Nephron (organoid): ENCODE results near the gene CAB39.

Experiments used
- H3K27ac Mint-ChIP-seq, 3 experiments: 2 replicates each; pipeline ENCODE4 v1.8.0; 2020; ENCODE audit warnings: mixed read lengths in 3 of 3, mild to moderate bottlenecking in 2 of 3, moderate library complexity in 1 of 3
- H3K27me3 Mint-ChIP-seq: 2 replicates; pipeline ENCODE4 v1.8.0; 2021; ENCODE audit warnings: low read depth, mild to moderate bottlenecking, moderate library complexity, mixed read lengths
- H3K36me3 Mint-ChIP-seq: 2 replicates; pipeline ENCODE4 v1.8.0; 2020; ENCODE audit warnings: low read depth, mixed read lengths
- H3K4me1 Mint-ChIP-seq: 2 replicates; pipeline ENCODE4 v1.8.0; 2020; ENCODE audit warnings: mixed read lengths
- H3K4me3 Mint-ChIP-seq, 3 experiments: 2 replicates each; pipeline ENCODE4 v1.8.0; 2020; ENCODE audit warnings: mild to moderate bottlenecking in 3 of 3, mixed read lengths in 3 of 3, moderate library complexity in 2 of 3
- H3K9me3 Mint-ChIP-seq: 2 replicates; pipeline ENCODE4 v1.8.0; 2020; ENCODE audit warnings: mixed read lengths
- CTCF ChIP-seq, 3 experiments: fragments of 200-600 bp; sonication (generic); IDR thresholded peaks; one replicate each; pipeline ENCODE4 v1.5.0; 2021; ENCODE audit warnings: antibody characterized with exemption in 3 of 3; ENCODE audit not compliant: unreplicated experiment in 3 of 3

Gene CAB39

GRCh38 chr2:230672836-230673235 is 39.8 kb upstream of the CAB39 start:
- no peak for TF ChIP-seq CTCF (IDR thresholded peaks at IDR 0.05; ENCODE audit: unreplicated experiment in 3 of 3)

GRCh38 chr2:230674401-230674800 is 38.2 kb upstream of the CAB39 start:
- no peak overlapping the region for H3K4me3 Mint-ChIP-seq
- H3K36me3 Mint-ChIP-seq = no peaks in the 10 kb centered on the region
- no peak for TF ChIP-seq CTCF (IDR thresholded peaks at IDR 0.05; ENCODE audit: unreplicated experiment in 3 of 3)
- no peak overlapping the region for H3K27ac Mint-ChIP-seq
- peaks cover 3% of the 10 kb centered on the region for H3K9me3 Mint-ChIP-seq
- H3K4me1 Mint-ChIP-seq = peaks cover 46% of the 10 kb centered on the region
- H3K27me3 Mint-ChIP-seq = peaks cover 9% of the 10 kb centered on the region

More at GRCh38 chr2:230672836-230673235, 39.8 kb upstream of the CAB39 start:
- Mint-ChIP-seq H3K27ac (peak overlapping the region; percentile 20 to 84 (median 54)), H3K27me3 (peaks cover 12% of the 10 kb centered on the region), H3K4me1 (peaks cover 62% of the 10 kb centered on the region), H3K36me3 (no peaks in the 10 kb centered on the region), H3K4me3 (peak overlapping the region in 1 of 3 experiments; percentile 70), H3K9me3 (peaks cover 3% of the 10 kb centered on the region)

GRCh38 chr2:230674966-230675672 is 37.5 kb upstream of the CAB39 start:
- Mint-ChIP-seq H3K27me3 (peaks cover 9% of the 10 kb centered on the region), H3K36me3 (no peaks in the 10 kb centered on the region), H3K4me3 (no peak overlapping the region), H3K27ac (no peak overlapping the region), H3K9me3 (peaks cover 3% of the 10 kb centered on the region), H3K4me1 (peaks cover 39% of the 10 kb centered on the region)
- no peak for TF ChIP-seq CTCF (IDR thresholded peaks at IDR 0.05; ENCODE audit: unreplicated experiment in 3 of 3)

GRCh38 chr2:230676546-230676945 is 36.1 kb upstream of the CAB39 start:
- Mint-ChIP-seq H3K27me3 (peaks cover 6% of the 10 kb centered on the region), H3K36me3 (no peaks in the 10 kb centered on the region), H3K4me3 (no peak overlapping the region), H3K27ac (no peak overlapping the region), H3K4me1 (peaks cover 30% of the 10 kb centered on the region), H3K9me3 (peaks cover 3% of the 10 kb centered on the region)
- no peak for TF ChIP-seq CTCF (IDR thresholded peaks at IDR 0.05; ENCODE audit: unreplicated experiment in 3 of 3)

GRCh38 chr2:230677201-230677946 is 35.3 kb upstream of the CAB39 start:
- Mint-ChIP-seq H3K9me3 (peaks cover 3% of the 10 kb centered on the region), H3K36me3 (no peaks in the 10 kb centered on the region), H3K4me1 (peaks cover 29% of the 10 kb centered on the region)

More at GRCh38 chr2:230677201-230677946, 35.3 kb upstream of the CAB39 start:
- peaks cover 8% of the 10 kb centered on the region for H3K27me3 Mint-ChIP-seq
- no peak overlapping the region for H3K27ac Mint-ChIP-seq
- no peak for TF ChIP-seq CTCF (IDR thresholded peaks at IDR 0.05; ENCODE audit: unreplicated experiment in 3 of 3)
- H3K4me3 Mint-ChIP-seq = no peak overlapping the region
